Astrocyte of the cerebellum (primary cell): ENCODE results near the gene GLI2.

Experiments
- DNase-seq: peaks from one replicate; pipeline ENCODE4 v3.0.0-alpha.2; 2011; ENCODE audit warnings: low read depth
- H3K4me3 ChIP-seq: 2 replicates; pipeline ENCODE4 v1.5.1; 2011; ENCODE audit warnings: mild to moderate bottlenecking, low read depth, low read length, moderate library complexity
- CTCF ChIP-seq: IDR thresholded peaks from 2 replicates; pipeline ENCODE4 v1.5.1; 2012; ENCODE audit warnings: low read length, low read depth, moderate library complexity, mild to moderate bottlenecking; ENCODE audit errors: missing control alignments
- in situ Hi-C: cut with HindIII; loops from 2 replicates; pipeline ENCODE4 v1.10.0; 2017; ENCODE audit warnings: low sequenced_read_pairs

GLI2 gene

DNA sequence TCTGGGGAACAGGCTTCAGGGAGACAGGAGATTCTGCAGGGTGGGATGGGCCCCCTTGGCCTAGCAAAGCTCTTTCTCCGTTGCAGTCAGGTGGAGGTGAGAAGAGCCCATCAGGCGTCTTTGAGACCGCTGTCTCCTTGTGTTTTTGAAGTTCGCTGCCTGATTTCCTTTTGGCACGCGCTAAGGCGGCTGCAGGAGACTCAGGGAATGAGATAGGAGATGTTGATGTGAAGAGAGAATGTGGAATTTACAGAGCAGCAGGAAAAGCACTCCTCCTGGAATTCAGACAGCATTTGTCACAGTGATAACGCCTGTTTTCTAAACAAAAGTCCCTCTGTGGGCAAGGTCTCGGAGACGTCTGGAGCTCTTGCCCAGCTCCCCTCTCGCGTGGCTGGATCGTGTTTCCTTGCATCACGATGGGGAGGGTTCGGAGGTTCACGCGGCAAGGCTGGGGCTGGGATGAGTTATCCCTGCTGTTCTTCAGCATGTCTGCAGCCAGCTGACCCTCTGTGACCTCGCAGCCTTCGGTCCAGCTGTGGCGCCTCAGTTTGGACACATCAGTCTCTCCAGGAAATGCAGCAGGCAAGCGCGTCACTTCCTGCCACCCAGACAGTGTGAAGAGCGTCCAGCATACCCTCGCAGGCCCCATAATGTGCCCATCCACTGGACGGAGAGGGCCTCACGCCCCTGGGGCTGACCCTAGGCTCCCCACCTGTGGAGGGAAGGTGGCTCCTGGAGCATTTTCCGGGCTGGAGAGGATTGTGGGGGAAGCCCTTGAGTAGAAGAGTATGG, 30.2 kb downstream of the GLI2 start:
- in situ Hi-C loops = no loop called here
- H3K4me3 ChIP-seq = no peak overlapping the region
- no peak for DNase-seq
- no peak for TF ChIP-seq CTCF

DNA sequence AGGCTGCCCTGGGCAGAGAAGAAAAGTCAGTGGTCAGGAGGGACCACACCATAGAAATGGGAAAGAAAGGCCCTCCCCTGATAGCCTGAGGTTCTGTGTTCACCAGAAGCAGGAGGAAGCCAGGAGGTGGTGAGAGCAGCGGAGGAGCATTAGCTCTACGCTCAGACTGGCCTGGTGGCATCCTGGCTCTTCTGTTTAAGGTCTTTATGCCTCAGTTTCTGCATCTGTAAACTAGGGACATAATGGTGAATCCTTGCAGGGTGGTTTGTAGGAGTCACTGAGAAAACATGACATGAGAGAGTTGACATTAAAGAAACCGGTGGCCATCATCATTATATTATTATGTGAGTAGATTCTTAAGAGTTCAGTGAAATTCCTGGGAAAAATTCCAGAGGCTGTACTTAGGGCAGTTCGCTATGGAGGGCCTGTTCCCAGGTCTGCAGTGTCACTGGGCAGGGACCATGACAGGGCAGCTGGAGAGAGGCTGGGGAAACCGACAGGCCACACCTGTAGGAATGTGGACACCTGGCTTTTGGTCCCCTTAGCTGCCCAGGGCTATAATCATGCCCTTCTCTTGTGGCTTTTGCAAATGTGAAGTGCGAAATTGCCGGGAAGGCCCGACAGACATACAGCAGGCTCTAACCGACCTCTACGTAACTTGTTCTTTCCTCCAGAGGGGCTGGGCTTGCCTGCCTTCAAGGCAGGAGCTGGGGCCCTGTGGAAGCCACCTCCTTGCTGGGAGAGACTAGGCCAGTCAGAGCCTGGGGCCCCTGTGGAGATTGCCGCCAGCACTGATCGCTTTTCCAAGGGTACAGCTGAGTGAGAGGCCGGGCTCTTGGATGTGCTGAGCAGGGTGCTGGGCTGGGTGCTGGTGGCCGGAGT, 31.0 kb downstream of the GLI2 start:
- in situ Hi-C loops = no loop called here
- no peak for TF ChIP-seq CTCF
- no peak overlapping the region for H3K4me3 ChIP-seq
- DNase-seq = no peak

GRCh38 chr2:120767486-120768005, 31.9 kb downstream of the GLI2 start:
- DNase-seq = no peak
- TF ChIP-seq CTCF = no peak
- in situ Hi-C loops = no loop called here
- H3K4me3 ChIP-seq = no peak overlapping the region

DNA sequence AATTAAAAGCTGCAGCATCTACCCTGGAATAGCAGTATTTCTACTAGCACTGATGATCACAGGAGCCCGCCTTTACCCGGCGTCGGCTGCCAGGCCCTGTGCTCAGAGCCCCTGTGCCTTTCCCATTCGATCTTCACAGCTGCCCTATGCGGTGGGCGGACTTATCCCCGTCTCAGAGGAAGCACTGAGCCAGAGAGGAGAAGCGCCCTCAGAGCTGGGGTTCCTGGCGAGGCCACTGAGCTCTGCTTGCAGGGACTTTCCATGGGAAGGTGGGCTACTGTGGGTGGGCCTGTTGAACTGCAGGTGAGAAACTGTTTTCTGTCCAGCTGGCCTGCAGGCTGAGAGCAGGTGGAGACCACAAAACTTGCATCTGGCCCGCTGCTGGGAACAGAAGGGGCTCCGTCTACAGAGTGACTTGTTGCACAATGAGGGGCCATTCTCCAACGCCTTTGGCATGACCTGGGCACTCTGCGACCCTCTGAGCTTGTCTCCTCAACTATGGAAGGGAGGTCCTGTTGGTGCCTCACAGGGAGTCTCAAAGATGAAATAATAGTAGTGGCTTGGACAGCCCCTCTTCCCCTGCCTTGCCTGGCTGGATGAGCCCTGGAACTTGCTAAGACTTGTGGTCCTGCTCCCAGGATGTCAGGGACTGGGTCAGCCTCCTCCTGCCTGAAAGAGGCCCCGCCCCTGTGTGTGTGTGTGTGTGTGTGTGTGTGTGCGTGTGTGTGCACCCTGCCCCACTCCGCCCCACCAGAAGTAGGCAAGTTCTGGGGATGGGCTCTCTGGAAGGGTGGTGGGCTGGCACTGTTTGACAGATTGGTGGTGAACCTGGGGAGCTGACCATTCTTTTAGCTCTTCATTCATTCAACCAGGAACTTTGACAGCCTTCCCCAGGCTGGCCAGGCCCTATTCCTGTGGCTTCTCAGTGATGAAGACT, 32.7 kb downstream of the GLI2 start:
- no peak for TF ChIP-seq CTCF
- no peak overlapping the region for H3K4me3 ChIP-seq
- in situ Hi-C loops = no loop called here
- no peak for DNase-seq

DNA sequence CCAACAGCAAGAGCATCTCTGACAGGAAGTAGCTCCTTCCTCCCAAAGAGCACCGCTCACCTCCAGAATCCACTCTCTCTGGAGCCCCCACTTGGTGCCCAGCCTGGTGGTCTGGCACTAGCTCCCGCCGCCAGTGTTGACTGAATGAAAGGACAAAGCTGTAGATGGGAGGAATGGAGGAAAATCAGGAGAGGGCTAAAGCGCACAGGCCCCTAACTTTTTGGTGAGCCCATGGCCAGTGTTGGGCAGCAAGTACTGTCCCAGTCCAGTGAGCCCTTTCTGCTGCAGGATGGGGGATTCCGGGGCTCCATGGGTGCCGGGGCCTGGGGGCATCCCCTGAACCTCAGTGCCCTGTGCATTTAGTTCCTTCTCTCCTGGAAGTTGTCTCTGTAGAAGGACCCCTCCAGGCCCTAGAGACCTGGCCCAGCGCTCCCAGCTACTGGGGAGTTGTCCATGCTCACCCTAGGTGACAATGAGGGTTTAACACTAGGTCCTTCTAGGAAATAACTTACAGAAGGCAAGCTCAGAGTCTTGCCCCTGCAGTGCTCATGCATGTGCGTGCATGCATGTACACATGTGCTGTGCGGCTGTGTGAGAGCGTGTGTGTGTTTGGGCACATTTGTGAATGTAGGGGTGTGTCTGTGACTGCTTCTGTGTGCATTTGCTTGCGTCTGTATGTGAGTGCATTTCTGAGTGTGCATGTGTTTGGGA, 33.6 kb downstream of the GLI2 start:
- in situ Hi-C loops = no loop called here
- no peak overlapping the region for H3K4me3 ChIP-seq
- no peak for TF ChIP-seq CTCF
- DNase-seq = no peak
